ENCODE results near the gene MYBBP1A.

Gene MYBBP1A

DNA sequence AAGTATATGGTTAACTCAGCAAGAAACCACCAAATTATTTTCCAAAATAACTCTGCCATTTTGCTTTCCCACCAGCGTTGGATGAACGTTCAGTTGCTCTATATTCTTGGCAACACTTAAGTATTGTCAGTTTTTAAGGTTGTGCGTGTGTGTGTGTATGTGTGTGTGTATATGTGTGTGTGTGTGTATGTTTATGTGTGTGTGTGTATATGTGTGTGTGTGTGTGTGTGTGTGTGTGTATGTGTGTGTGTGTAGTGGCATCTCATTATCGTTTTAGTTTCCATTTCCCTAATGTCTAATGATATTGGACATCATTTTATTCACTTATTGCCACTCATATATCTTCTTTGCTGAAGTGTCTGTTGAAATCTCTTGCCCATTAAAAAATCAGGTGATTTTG lies 17.9 kb upstream of the MYBBP1A start:
- FAIRE-seq (no peak), DNase-seq (ENCODE audit: insufficient read length, low spot score) (no peak)

DNA sequence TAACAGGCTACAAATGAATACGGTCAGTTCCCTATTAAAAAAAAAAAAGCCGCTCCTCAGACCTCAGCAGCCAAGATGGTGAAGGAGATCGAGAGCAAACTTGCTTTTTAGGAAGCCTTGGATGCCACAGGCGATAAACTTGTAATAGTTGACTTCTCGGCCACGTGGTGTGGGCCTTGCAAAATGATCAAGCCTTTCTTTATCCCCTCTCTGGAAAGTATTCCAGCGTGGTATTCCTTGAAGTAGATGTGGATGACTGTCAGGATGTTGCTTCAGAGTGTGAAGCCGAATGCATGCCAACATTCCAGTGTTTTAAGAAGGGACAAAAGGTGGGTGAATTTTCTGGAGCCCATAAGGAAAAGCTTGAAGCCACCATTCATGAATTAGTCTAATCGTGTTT lies 16.9 kb upstream of the MYBBP1A start:
- DNase-seq (ENCODE audit: insufficient read length, low spot score) (no peak), FAIRE-seq (no peak)

DNA sequence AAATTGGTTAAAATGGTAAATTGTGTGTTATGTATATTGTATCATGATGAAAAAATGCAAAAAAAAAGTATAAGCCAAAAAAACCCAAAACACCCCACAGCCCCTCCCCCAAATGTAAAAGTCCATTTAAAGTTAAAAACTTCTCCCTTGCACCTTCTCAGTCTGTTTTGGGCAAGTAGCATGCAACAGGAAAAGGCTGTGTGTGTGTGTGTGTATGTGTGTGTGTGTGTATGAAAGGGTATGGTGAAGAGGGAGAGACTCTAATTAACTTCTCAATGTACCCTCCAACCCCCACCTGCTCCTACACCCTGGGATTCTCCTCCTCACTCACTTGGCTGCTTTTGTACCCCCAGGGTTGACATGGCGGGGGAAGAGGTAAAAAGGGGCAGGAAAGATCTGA lies 14.4 kb upstream of the MYBBP1A start:
- no peak for FAIRE-seq

DNA sequence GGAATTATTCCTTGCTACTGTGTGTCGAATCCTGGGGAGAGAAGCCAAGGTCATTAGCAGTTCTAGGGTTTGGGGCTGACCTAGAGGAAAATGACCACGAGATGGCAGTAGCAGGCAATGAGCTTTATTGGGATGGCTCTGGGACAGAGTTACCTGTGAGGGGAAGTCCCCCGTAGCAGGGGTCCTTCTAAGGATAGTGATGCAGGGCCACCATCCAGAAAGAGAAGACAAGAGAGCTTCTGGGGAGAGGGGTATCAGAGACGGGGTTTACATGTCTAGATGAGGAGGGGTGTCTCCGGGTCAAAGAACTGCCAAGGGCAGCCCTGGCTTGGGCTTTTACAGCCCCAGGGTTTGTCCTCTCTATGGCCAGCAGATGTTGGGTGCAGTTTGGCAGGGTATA lies 11.6 kb upstream of the MYBBP1A start:
- DNase-seq (ENCODE audit: insufficient read length, low spot score) (no peak), FAIRE-seq (peak; percentile 94)

More for the DNA sequence above, 14.4 kb upstream of the MYBBP1A start:
- no peak for DNase-seq (ENCODE audit: insufficient read length, low spot score)

DNA sequence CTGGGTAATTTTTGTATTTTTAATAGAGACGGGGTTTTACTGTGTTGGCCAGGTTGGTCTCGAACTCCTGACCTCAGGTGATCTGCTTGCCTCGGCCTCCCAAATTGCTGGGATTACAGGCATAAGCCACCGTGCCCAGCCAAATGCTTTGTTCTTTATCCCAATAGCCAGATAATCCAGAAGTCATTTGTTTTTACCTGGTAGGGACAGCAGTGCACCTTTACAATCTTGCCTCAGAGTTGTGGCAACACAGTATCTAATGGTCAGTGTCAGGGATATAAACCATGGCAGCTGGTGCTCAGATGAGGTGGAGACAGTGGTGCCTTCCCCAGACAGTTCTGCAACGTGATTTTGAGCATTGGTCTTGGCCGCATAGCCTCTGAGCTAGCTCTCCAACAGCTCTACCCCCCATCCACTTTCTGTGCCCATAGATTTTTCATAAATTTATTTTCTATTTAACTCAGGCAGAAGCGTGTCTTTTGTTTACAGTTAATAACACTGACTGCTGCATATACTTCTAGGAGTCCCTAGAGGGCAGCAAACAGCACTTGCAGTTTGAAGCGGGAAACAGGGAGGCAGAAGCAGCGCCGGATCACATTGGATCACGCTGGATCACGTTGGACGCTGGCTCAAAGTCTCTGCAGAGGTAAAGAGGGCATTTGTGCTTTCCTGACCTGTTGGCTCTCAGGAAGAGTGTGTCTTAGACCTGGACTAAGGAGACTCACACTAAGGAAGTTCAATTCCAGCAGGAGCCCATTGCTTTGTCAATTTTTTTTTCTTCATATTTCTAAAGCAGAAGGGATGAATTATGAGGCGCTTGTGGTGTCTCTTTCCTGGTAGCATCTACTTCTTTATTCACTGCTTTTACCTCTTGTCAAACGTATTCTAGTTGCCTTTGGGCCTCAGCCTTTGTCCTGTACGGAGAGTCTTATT lies 10.3 kb upstream of the MYBBP1A start:
- DNase-seq (ENCODE audit: insufficient read length, low spot score) = no peak
- peak; percentile 97 for FAIRE-seq

DNA sequence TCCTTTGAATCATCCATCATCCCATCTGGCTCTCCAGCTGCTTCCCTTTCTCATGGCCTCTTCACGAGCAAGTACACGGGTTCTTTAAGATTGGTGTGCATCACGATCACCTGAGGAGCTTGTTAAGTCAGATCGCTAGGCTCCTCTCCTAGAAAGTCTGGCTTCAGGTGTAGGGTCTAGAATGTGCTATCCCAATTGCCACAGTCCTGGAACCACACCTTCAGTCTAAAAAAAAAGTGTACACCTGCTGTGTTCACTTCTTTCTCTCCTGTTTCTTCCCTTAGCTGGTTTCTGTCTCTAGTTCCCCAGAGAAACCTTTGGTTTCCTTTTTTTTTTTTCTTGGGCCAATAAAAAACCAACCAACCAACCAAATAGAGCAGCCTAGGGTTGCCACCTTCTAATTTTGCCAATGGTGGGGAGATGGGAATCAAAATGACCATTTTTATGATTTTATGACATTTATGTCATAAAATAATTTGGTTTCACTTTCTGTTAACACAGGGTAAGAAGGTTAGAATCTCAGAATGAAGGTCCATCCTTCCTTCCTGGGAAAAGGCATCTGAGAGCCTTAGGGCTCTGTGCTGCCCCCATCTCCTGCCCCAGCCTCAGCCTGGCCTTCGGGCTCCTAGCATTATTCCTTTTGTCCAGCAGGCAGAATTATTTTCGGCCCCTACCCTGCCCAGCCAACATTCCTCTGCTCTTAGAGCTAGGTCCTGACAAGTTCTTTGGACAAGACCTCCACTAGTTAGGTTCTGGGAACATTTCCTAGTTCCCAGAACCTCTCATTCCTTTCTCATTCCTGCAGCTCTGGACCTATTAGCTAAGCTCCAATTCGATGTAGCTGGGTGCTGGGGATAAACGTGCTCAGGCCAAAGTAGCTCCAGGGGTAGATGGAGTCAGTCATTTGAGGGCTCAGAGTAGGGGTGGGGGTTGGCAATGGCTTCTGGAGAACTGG lies 7.1 kb upstream of the MYBBP1A start:
- FAIRE-seq = peak; percentile 80

DNA sequence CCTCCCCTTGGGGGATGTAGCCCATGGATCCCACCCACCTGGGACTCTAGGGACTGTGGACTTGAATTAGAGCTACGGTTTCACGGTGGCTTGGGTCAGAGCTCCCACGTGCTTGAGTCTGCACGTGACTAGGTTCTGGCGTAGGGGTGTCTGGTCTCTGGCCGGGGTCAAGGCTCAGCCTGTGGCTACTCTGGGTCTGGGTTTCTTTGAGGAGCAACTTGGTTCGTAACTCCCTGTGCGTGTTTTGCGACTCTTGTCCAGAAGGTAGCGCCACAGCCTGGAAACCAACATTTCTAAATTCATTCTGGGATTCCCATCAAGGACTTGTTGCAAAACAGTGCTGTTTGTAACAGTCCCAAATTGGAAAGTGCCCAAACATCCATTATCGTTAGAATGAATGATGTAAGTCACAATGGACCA lies 5.7 kb upstream of the MYBBP1A start:
- no peak for FAIRE-seq

More for the DNA sequence above, 7.1 kb upstream of the MYBBP1A start:
- no peak for DNase-seq (ENCODE audit: insufficient read length, low spot score)

DNA sequence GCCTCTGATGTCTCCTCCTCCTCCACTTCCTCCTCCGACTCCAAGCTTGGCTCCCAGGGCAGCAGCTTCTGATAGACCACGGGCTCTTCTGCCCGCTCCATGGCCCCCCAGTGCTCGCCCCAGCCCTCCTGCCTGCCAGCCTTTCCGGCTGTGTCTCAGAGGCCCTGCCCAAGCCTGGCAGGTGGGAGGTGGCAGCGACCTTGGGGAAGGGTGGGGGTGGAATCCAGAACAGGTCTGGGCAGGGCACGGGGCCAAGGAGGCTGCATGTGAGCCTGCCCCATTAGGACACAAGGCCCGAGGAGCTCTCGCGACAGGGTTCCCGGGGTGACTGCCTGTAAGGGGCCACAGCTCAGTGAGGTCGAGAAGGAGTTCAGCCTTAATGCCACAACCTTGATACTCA lies 5.2 kb upstream of the MYBBP1A start, which contains the start of gene GGT6:
TSS of gene GGT6 (minus strand) at position 157 of the 400 bp plus-strand sequence. CDS start at position 101, 56 bp downstream.
- no peak for FAIRE-seq
- DNase-seq (ENCODE audit: insufficient read length, low spot score) = no peak

More for the DNA sequence above, 5.7 kb upstream of the MYBBP1A start:
- DNase-seq (ENCODE audit: insufficient read length, low spot score) = no peak

DNA sequence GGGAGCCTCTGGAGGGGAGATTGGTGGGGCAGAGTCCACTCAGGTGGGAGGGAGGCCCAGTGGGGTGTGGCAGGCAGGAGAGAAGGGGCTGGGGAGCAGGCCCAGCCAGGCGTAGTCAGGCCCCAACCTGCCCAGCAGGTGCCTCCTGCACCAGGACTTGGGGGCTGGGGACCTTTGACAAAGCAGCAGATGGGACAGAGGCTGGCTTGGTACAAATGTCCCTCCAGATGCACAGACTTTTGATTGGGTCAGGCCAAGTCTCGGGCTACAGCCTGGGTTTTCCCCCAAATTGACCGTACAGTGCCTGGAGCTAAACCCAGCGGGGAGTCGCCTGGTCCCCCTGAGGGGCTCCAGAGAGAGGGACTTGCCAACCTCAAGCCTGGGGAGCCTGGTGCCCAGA lies 4.8 kb upstream of the MYBBP1A start:
- DNase-seq (ENCODE audit: insufficient read length, low spot score) = no peak
- FAIRE-seq = no peak

DNA sequence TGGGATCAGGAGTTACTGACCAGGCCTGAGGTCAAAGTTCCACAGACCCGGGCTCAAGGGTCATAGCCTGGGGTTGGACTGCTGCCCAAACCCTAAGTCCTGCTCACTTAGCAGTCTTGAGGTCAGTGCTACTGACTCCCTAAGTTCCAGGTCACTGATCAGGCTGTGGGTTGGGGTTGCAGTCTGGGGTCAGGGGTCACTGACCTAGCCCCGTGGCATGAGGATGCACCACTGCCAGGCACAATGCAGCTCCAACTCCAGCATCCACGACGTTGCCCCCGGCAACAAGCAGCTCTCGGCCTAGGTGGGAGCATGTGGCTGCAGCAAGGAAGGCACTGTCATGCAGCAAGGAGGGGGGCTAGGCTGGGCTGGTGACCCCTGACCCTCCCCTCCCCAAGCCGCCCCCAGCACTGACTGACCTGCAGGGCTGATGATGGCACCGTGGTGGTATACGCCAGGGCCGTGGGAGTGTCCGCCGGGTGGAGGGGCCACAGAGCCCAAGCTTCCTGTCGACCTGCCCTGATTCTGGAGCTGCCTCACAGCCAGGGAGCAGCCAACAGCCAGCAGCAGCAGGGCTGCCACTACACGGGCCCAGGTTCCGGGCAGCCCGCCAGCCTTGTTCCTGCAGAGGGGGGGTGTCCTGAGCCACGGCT lies 4.1 kb upstream of the MYBBP1A start:
- no peak for FAIRE-seq
- DNase-seq (ENCODE audit: insufficient read length, low spot score) = no peak

DNA sequence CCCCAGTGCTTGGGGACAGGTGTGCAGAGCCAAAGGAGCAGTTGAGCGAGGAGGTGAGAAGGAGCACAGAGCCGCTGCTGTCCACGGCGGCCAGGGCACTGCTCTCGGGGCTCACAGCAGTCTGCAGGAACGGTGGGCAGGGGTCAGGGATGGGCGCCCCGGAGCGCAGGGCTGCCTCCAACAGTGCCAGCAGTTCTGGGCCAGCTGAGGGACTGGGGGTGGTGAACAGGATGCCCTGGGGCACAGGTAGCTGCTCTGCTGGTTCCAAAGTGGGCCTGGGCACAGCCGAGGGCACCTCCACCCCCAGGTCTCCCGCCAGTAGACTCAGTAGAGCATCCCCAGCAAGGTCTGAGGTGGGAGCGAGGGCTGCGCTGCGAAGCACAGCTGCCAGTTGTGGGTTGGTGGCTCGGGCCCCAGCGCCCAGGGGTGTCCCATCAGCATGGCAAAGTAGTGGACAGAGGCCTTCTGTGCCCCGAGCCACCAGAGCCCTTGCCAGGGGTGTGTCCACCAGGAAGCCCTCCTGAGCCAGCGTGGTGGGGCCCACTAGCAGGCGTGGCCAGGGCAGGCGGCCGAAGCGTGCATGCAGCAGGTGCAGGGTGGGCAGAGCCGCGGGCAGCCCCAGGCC lies 3.3 kb upstream of the MYBBP1A start:
- no peak for FAIRE-seq
- DNase-seq (ENCODE audit: insufficient read length, low spot score) = no peak

DNA sequence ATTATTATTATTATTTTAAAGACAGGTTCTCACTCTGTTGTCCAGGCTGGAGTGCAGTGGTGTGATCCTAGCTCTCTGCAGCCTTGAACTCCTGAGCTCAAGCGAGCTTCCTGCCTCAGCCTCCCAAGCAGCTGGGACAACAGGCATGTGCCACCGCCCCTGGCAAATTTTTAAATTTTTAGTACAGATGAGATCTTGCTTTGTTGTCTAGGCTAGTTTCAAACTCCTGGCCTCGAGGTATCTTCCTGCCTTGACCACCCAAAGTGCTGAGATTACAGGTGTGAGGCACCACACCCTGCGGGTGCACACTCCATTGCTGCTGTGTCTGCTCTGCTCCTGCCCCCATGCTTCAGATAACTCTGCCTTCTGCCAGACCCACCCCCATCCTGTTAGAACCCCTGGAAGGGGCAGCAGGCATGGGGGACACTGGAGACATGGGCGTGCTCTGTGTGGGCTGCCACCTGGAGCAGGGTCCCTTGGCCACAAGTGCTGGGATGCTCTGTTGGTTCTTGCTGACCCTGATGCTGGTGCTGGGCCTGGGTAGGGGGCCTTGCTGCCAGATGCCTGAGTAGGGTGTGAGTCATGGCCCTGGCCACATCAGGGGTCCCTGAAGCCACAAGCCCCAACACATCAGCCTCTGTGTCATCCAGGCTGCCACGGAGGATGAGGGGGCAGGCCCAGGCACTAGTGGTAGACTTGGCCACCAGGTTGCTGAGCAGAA lies 2.6 kb upstream of the MYBBP1A start:
- no peak for DNase-seq (ENCODE audit: insufficient read length, low spot score)
- no peak for FAIRE-seq

DNA sequence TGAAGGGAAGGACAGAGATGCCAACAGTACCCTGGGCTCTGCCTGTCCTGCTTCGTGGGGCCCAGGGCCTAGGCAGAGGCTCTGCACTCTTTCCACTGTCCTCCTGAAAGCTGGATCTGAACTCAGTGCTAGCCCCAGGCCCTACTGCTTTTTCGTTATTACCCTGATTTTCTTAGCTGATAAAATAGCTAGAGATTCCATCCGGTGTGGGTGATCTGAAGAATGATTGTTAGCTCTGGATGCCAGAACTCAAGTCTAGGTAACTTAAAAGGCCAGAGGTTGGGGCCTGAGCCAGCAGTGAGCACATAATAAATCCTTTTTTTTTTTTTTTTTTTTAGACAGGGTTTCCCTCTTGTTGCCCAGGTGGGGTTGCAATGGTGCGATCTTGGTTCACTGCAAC lies 1.8 kb upstream of the MYBBP1A start:
- DNase-seq (ENCODE audit: insufficient read length, low spot score) = no peak
- no peak for FAIRE-seq

DNA sequence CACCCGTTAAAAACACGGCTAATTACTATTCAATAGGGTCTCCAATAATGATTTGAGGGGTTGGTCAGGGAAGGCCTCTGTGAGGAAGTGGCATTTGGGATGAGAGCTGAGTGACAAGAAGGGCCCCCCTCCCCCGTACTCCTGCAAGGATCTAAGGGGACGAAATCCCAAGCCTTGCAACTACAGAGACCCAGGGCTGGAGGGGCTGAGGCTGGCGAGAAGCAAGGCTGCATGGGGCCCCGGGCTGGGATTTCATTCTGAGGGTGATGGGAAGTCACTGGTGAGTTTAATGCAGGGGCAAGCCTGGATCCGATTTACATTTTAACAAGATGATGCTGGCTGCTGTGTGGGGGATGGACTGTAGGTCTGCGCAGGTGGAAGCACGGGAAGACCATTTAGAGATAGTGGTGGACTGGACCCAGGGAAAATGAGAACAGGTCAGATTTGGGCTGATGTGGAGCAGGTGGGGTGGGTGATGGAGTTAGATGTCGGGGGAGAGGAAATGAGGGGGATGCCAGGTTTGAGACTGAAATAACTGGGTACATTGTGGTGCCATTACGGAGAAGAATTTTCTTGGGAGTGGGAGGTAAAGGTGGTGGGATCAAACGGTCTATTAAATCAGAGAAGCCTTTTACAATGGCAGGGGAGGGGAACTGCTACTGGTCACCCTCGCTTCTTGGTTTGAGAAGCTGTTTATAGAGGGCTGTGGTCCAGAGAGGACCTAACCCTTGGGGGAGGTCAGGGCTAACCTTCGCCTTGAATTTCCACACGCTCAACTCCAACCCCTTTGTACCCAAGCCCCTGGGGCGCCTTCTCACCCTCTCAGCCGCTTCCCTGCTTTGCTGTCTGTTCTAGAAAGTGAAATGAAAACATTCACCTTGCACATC lies 932 bp upstream of the MYBBP1A start:
- DNase-seq (ENCODE audit: insufficient read length, low spot score) (no peak), FAIRE-seq (peak; percentile 57)

DNA sequence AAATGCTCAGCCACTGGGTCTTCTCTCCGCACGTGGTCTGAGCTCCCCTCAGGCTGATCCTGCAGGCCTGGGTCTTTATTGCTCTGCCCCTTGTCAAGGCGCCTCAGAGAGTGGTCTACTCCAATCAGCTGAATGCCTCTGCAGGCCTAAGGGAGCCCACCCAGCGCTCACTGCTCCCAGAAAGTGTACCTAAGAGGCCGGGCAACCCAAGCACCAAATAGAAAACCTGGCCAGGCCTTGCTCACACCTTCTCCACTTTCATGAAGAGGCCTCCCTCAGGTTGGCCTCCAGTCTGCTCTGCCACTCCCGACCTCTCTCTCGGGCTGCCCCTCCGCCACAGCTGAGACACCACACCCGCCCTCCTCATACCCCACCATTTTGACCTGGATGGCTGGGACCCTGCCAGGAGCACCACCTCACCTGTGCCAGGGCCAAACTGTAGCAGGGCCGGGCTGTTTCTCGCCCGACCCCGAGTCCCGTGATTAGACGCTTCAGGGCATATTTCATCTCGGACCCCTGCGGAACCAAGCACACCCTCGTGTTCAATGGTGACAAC lies 665 bp downstream of the MYBBP1A start:
- no peak for DNase-seq (ENCODE audit: insufficient read length, low spot score)
- FAIRE-seq = no peak

DNA sequence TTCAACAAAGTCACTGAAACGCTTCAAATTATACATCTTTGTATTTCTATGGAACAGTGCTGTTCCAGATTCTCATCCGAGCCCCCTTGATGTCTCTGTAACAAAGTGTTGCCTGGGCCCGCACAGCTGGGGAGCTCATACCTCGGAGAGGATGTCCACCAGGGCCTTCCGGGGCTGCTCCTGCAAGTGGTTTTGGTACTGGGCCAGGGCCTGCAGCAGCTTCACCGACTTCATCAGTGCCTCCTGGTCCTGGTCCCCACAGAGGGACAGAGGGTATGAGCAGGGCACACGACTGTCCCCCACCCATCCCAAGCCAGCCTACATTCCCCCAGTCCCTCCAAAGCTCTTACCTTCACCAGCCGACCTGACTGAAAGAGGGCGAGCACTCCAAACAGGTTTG lies 1.5 kb downstream of the MYBBP1A start:
- no peak for DNase-seq (ENCODE audit: insufficient read length, low spot score)
- no peak for FAIRE-seq

DNA sequence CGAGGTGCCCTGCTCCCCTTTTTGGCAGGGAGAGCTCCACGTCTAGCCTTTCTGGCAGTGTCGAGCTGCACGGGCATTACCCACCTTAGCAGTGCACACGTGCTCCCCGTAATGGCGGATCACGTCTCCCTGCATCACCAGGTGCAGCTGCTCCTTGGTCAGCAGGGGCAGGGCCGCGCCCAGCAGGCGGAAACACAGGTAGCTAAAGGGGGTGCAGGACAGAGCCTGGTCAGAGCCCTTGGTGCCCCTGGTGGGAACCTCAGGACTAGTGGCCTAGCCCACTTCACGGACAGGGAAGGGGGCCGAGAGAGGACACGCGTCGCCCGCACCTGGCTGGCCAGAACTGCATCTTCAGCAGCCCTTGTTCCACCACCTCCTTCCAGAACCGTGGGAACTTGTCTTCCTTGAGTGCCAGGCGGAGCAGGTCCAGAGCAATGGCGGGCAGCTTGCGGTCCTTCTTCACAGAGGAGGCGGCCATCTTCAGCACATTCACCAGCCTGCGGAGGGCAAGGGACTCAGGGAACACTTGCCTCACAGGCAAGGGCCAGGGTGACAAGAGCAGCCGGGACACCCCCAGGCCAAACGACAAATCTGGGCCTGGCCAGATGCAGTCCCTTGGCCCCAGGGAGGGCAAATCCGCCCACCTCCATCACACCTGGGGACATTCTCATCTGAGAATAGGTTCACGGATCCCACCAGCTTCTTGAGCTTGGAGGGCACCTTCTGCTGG lies 3.2 kb downstream of the MYBBP1A start:
- FAIRE-seq (no peak), DNase-seq (ENCODE audit: insufficient read length, low spot score) (no peak)

DNA sequence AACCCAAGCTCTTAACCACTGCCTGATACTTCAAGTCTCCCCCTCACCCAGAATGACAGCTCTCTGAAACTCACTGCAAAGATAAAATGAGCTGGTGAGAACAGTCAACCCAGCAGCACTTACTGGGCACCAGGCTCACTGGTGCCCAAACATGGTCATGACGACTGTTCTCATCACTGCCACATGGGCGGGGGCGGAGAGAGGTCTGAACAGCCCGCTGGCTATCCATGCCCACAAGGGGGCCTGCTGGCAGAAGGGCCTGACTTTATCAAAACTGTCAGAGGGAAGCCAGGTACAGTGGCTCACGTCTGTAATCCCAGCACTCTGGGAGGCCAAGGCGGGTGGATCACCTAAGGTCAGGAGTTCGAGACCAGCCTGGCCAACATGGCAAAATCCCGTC lies 4.0 kb downstream of the MYBBP1A start:
- DNase-seq (ENCODE audit: insufficient read length, low spot score) (no peak), FAIRE-seq (no peak)

Measured in GM19239 (cell line).